NCI-H146 treated with DMSO at 0.1 percent for 48 hours (cell line): ENCODE results near the gene KLHL17.

Source experiments
- DNase-seq: peaks from one replicate; lab custom pipeline; 2025; ENCODE audit not compliant: unreplicated experiment; lab: John Stamatoyannopoulos, UW

Gene KLHL17

DNA sequence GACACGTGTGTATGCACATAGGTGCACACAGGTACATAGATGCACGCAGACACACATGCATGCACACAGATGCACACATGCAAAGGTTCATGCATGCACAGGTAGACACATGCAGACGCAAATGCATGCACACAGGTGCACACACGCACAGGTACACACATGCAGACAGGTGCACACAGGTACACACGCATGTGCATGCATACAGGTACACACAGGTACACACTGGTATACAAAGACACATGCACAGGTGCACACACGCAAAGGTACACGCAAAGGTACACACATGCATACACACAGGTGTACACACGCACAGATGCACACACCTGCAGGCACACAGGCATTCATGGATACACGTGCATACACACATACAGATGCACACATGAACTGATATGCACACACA is 10.1 kb upstream of the KLHL17 start:
- DNase-seq: no peak

DNA sequence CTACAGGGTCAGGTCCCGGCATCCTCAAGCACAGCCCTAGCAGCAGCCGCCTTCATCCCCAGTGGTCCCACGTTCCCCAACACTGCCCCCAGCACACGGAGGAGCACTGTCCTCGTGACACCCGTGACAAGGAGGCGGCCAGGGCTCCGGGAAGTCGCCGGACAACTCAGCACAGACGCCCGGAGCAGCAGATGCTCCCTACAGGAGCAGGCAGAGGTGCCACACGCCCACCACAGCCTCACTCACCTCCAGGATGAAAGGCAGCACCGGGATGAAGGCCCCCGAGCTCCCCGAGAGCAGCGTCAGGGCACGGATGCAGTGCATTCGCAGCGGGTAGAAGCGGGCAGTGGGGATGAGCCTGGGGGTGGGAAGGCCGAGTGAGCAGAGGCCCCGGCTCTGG is 9.5 kb upstream of the KLHL17 start:
- DNase-seq: no peak

DNA sequence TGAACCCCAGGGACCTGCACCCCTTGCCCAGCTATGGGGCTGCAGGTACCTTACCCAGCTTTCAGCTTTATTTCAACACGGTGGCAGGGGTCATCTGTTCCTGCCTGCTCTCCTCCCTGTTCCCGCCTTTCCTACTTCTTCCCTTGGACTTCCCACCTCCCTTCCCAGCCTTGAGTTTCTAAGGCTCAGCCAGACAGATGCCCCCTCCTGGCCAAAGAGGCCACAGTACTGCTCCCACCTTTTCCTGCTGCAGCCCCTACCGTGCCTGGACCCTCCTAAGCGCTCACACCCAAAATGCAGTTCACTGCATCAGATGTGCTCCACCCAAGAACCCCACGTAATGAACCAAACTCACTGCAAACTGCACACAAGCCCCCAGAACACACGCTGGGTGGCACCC is 9.0 kb upstream of the KLHL17 start:
- no peak for DNase-seq

DNA sequence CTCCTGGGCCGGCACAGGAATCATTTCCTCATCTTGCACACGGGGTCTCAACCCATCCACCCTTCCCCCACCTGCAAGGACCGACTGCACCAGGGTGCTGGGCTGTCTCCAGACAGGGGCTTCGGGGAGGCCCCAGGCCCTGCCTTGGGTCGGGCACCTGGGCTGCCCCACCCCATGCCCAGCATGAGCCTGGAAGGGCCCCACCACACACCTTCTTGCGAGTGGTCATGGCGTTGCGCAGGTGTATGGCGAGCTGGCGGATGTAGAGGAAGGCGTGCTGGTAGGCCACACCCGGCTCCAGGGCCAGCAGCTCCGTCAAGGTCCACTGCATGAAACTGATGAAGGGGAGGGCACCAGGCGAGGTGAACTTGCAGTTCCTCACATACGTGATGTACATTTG is 8.2 kb upstream of the KLHL17 start:
- no peak for DNase-seq

DNA sequence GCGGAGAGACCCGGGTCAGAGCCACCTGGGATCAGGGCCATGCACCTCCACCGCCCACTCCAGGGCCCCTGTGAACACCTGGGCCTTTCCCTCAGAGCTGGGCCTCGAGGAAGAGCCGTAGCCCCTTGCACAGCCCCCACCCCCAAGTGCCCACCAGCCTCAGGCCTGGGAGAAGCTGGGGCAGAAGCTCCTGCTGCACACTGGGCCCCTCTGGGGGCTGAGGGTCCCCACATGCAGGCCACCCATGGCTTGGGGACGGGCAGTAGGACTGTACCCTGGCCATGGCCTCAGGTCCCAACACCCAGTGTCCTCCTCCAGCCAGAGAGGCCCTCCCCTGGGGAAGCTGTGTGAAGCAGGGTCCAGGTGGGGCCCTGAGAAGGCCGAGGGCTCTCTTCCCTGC is 7.8 kb upstream of the KLHL17 start:
- no peak for DNase-seq

DNA sequence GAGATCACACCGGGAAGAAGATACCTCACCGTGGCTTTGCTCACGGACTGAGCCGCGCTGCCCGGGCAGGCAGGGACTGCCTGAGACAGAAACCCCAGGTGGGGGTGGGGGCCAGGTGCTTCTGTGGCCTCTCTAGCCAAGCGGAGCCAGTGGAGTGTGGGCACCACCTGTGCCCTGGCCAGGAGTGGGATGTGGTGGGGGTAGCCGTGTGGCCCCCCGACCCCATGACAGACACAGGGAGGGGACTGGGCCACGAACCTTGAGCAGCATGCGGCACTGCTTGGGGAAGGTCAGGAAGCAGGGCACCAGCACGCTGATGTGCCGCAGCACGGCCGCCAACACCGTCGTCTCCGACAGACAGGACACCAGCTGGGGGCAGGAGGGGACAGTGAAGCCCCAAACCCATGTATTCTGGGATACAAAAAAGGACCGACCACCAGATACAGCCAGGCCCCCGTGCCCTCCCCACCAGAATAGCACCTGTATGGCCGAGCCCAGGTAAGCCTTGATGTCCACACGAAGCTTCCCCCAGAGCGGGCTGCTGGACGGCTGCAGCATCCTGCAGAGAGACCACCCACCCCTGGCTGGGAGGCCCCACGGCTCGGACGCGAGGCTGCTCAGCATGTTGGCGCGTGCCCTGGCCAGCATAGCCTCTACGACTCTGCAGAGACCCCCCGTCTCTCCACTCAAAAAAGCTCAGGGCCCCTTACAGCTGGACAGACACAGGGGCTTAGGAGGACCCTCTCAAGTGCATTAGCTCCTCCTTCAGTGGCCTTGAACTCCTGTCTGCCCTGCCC is 6.7 kb upstream of the KLHL17 start:
- DNase-seq: no peak

DNA sequence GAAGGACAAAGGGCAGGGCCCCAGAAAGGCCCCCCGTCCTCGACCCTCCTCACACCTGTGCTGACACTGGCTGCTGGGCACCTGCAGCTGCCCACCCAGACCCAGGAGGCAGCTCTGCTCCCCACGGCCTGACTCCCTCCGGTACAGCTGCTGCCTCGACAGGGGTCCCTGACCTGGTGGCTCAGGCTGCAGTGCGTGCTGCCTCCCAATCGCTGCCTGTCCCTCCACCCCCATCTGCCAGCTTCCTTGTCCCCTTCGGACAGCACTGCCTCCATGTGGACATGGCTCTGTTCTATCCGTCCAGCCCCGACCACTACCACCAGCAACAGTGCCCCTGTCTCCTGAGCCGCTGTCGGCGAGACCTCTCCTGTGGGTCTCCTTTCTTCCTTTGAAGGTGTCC is 5.5 kb upstream of the KLHL17 start:
- no peak for DNase-seq

DNA sequence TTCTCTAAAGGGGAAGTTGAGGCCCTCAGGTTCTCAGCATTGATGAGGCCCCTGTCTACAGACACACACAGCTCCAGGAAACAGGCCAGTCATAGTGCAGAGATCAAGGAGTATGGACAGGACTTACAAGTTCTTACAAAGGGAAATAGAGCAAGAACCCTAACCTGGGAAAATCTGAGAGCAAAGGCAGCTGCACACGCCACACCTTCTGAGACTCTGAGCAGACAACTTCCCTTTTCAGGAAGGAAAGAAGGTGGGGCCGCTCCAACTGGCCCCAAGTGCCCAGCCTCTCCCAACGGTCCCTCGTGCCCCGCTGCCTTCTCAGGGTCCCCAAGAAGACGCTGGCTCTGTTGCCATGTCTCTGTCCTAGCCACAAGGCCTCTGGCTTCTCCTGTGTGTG is 4.9 kb upstream of the KLHL17 start:
- DNase-seq: no peak

DNA sequence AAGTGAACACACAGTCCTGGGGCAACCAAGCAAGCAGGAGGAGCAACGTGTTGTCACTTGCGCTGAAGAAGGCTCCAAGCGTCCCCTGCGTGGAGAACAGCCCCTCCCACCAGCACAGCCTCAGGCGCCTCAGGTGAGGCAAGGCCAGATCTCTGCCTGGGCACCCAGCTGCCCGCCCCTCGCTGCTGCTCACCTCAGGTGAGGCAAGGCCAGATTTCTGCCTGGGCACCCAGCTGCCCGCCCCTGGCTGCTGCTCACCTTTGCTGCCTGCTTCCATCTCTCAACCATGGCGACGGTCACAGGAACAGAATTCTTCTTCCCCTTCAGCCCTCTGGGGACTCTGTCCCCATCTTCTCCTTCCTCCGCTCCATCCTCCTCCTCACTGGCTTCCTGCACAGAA is 3.7 kb upstream of the KLHL17 start:
- DNase-seq: no peak

DNA sequence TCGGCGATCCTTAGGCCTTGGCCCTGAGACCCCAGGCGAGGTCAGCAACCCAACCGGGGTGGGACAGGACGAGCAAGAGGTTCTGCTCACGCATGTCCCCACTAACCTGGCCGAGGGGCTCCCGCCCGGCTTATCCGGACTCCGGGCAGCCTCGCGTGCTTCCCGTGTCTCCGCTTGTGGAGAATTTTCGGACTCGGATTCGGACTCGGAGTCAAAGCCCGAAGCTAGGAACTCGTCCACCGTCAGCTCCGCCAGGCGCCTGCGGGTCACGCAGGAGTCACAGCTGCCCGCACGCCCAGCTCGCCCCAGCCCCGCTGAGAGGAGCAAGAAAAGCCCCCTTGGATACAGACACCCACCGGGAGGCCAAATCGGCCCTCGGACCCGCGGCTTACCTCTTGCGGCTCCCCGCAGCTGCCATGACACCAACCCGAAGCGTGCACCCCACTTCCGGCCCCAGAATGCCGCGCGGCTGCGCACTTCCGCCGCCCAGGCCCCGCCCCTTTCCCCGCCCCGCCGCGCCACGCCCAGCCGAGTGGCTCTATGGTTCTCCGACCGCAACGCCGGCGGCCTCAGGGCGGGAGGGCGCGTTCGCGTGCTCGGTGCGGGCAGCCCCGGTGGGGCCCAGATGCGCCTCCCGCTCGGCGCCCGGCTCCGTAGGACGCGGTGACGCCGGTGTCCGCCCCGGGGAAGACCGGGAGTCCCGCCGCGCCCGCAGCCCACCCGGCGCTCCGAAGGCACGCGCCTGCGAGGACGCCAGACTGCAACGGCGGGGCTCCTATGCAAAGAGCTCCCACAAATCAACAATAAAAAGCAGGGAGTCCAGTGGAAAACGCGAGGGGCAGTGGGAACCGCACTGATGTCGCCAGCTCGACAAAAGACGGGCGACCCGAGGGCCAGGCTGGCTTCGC is 1.3 kb upstream of the KLHL17 start, which contains the start of gene NOC2L:
Gene NOC2L, minus strand, starts transcription at position 434 of the 908 bp plus-strand sequence. Its CDS starts 16 bp downstream, at position 418.
- peak; percentile 42 for DNase-seq

DNA sequence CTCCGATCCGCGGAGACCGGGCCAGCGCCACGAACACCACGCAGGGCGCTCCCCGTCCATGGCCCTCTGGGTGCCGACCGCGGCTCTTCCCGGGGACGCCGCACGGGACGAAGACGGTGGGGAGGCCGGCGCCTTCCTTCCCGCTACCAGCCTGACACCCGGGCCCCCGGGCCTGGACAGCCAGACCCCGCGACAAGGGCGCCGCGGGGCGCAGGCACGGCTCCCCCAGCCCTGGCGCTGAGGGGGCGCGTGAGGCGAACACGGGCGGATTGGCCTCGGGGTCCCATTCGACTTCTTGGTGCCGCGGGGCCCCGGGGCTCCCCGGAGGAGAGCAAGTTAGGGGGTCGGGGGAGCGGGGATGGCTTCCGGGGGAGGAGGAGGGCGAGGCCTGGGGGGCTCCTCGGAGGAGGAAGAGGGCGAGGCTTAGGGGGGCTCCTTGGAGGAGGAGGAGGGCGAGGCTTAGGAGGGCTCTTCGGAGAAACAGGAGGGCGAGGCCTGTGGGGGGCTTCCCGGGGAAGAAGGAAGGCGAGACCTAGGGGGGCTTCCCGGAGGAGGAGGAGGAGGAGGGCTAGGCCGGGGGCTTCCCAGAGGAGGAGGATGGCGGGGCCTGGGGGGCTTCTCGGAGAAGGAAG is 537 bp upstream of the KLHL17 start:
- DNase-seq: no peak

DNA sequence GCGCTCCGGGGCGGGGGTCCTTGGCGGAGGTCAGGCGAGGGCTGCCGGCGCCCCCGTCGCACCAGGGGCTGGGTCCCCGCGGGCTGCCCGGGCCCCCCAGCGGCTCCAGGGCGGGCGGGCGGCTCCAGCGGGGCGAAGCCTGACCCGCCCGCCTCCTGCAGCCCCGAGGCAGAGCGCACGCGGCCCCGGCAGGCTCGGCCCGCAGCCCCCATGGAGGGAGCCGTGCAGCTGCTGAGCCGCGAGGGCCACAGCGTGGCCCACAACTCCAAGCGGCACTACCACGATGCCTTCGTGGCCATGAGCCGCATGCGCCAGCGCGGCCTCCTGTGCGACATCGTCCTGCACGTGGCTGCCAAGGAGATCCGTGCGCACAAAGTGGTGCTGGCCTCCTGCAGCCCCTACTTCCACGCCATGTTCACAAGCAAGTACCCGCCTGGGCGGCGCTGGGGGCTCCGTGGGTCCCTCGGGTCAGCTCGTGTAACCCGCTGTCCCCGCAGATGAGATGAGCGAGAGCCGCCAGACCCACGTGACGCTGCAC is 817 bp downstream of the KLHL17 start:
- DNase-seq: no peak

DNA sequence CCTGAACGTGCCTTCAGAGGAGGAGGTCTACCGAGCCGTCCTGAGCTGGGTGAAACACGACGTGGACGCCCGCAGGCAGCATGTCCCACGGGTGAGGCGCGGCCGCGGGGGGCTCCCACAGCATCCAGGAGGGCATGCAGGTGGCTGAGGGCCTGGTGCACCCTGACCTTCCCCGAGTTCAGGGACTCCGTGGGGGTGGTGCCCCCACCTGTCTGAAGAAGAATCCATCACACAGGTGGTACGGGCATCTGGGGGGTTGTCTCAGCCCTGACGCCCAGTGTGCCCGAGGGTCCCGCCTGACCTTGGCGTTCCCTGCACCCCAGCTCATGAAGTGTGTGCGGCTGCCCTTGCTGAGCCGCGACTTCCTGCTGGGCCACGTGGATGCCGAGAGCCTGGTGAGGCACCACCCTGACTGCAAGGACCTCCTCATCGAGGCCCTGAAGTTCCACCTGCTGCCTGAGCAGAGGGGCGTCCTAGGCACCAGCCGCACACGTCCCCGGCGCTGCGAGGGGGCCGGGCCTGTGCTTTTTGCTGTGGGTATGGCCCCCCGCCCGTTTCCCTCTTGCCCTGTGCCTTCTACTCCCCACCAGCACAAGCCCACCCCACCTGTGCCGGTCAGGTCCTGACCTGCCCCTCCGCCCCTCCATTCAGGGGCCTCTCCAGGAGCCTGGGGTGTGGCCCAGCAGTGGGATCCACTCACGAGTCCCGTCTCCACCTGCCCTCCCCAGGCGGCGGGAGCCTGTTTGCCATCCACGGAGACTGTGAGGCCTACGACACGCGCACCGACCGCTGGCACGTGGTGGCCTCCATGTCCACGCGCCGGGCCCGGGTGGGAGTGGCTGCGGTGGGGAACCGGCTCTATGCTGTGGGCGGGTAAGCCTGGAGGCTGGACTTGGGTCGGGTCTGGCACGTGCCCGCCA is 2.3 kb downstream of the KLHL17 start:
- DNase-seq: no peak

DNA sequence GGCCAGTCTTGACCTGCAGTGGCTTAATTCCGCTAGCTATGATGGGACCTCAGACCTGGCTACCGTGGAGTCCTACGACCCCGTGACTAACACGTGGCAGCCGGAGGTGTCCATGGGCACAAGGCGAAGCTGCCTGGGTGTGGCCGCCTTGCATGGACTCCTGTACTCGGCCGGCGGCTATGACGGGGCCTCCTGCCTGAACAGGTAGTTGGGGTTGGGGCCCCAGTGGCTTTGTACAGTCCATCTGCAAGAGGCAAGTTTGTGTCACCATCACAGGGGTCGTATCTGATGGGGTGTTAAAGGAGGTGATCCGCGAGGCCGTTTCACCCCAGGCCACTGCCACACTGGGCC is 2.9 kb downstream of the KLHL17 start:
- no peak for DNase-seq

DNA sequence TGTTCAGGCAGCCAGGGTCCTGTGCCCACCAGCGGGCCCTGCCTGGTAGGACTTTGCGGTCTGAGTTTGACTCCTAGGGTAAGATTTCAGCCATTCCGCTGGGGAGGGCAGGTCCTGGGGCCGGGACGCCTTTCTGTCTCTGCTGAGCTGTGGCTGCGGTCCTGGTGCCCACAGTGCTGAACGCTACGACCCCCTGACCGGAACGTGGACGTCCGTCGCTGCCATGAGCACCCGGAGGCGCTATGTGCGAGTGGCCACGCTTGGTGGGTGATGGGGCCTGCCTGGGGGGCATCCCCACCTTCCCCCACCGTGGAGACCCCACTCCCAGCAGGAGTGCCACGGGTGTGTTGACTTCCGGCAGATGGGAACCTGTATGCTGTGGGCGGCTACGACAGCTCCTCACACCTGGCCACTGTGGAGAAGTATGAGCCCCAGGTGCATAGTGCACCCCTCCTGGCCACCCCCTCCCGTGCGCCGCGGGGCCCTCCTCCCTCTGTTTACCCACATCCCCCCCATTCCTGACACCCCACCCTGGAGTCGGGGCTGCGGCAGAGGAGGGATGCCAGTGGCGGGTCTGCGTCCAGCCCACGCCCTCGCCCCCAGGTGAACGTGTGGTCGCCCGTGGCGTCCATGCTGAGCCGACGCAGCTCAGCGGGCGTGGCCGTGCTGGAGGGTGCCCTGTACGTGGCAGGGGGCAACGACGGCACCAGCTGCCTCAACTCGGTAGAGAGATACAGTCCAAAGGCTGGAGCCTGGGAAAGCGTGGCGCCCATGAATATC is 3.6 kb downstream of the KLHL17 start:
- DNase-seq: no peak

DNA sequence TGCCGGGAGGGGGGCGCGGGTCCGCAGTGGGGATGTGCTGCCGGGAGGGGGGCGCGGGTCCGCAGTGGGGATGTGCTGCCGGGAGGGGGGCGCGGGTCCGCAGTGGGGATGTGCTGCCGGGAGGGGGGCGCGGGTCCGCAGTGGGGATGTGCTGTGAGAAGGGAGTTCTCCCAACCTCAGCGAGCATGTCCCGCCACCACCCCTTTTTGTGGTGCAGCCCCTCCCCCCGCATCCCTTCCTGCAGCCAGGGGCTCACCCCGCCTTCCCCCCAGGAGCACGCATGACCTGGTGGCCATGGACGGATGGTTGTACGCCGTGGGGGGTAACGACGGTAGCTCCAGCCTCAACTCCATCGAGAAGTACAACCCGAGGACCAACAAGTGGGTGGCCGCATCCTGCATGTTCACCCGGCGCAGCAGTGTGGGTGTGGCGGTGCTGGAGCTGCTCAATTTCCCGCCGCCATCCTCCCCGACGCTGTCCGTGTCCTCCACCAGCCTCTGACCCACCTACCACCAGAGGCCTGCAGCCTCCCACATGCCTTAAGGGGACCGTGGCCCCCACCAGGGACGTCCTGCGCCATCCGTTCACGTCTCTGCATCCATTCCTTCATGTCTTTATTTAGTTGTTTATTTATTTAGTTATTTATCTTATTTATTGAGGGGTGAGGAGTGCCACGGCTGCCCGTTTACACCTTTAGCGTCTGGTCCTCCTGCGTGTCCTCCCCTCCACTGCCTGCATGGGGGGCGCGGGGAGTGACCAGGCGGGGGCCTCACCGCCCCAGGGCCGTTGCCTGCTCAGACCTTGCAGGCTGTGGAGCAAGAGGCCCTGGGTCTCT is 4.5 kb downstream of the KLHL17 start:
- DNase-seq: no peak

DNA sequence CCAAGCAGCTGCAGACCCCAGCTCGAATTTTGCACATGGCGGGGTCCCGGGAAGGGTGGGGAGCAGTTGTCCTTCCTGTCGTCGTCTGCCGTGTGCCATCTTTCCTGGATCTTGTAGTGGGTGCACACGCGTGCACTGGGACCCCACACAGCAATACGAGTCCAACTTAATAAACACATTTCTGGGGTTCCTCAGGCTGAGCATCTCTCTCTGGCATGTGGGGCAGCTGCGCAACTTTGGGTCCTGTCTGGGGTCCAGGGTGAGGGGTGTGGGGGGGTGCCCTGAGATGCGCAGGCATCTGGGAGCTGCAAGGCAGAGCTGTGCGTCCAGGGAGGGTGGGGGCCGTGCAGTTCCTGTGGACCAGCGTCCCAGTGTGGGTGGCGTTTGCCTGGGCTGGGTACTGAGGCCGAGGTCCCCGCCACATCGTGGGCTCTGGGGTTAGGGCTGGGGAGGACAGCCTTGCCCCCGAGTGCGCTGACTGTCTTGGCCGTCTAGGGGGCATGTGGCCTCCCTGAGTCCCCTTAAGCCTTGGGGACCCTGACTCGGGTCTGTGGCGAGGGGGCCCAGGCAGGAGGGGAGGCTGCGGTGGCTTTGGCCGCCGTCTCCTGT is 5.2 kb downstream of the KLHL17 start:
- DNase-seq: no peak

DNA sequence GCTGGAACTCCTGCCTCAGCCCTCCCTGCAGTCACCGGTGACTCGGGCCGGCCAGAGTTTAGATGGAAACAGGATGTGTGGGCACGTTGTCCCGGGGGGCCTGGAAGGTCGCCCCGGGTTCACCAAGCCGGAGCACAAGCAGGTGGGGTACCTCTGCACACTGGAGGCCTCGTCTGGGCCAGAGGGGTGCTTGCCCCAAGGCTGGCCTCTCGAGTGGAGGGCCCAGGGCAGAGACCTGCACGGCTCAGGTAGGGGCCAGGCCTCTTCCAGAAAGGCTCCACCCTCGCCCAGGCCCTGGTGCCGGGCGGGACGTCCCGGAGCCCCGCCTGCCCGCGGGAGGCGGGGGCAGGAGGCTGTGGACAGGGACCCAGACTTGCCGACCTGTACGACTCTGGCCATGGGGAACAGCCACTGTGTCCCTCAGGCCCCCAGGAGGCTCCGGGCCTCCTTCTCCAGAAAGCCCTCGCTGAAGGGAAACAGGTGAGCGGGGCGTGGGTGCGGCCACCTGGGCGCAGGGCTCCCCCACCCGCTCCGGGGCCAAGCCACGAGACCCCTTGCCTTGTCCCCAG is 5.8 kb downstream of the KLHL17 start, which contains the start of gene PLEKHN1:
Gene PLEKHN1, plus strand, starts transcription at position 348 of the 569 bp plus-strand sequence. Its CDS starts 50 bp downstream, at position 398.
- no peak for DNase-seq
